Activated CD4-positive, alpha-beta T cell treated with anti-CD3 and anti-CD28 coated beads for 4 hours (primary cell): Measurements from ENCODE around the gene MUS81.
A peak's percentile ranks its signal among the peaks of the same experiment; 100 is the strongest.

Experiments
- DNase-seq, 2 donors: peaks; one replicate each; pipeline ENCODE4 v3.0.0-alpha.2; 2020

MUS81 gene

GRCh38 chr11:65861533-65862183, 1.4 kb downstream of the MUS81 start:
- DNase-seq: no peak

- no peak for DNase-seq
Measured at GRCh38 chr11:65862191-65862735, 2.0 kb downstream of the MUS81 start.

- peak in 1 of 2 donors; percentile 0 for DNase-seq
Measured at GRCh38 chr11:65862941-65863888, 3.0 kb downstream of the MUS81 start.

GRCh38 chr11:65863889-65864705, 3.9 kb downstream of the MUS81 start:
- peak in 1 of 2 donors; percentile 0 for DNase-seq

- DNase-seq: no peak
Measured at GRCh38 chr11:65864706-65865471, 4.7 kb downstream of the MUS81 start.

GRCh38 chr11:65865550-65866172, 5.4 kb downstream of the MUS81 start:
- no peak for DNase-seq

- no peak for DNase-seq
Measured at GRCh38 chr11:65866509-65867283, 6.5 kb downstream of the MUS81 start.

- no peak for DNase-seq
Measured at GRCh38 chr11:65867284-65868071, 7.2 kb downstream of the MUS81 start.

GRCh38 chr11:65868076-65868667, 7.9 kb downstream of the MUS81 start:
- no peak for DNase-seq

- no peak for DNase-seq
Measured at GRCh38 chr11:65868907-65869306, 8.7 kb downstream of the MUS81 start.

- no peak for DNase-seq
Measured at GRCh38 chr11:65869643-65870306, 9.5 kb downstream of the MUS81 start.

GRCh38 chr11:65870307-65870658, 10.1 kb downstream of the MUS81 start:
- DNase-seq: no peak

- no peak for DNase-seq
Measured at GRCh38 chr11:65870706-65871681, 10.8 kb downstream of the MUS81 start.

- no peak for DNase-seq
Measured at GRCh38 chr11:65871811-65872548, 11.7 kb downstream of the MUS81 start.

GRCh38 chr11:65872586-65873317, 12.5 kb downstream of the MUS81 start, which contains the start of gene EFEMP2:
TSS of gene EFEMP2 (minus strand) at chr11:65872800. CDS start at chr11:65872354, 446 bp downstream.
- no peak for DNase-seq
